Measurements from ENCODE around the gene ITGB1BP1. TPM values are rescaled to one million over a fixed set of nuclear protein-coding genes. Genes with fewer than 3 reads are reported as not detected.
A peak's percentile ranks its signal among the peaks of the same experiment; 100 is the strongest.

ITGB1BP1 gene
- total and polyA plus RNA-seq, 12 donors = 51.4 to 224 (median 134) TPM

DNA sequence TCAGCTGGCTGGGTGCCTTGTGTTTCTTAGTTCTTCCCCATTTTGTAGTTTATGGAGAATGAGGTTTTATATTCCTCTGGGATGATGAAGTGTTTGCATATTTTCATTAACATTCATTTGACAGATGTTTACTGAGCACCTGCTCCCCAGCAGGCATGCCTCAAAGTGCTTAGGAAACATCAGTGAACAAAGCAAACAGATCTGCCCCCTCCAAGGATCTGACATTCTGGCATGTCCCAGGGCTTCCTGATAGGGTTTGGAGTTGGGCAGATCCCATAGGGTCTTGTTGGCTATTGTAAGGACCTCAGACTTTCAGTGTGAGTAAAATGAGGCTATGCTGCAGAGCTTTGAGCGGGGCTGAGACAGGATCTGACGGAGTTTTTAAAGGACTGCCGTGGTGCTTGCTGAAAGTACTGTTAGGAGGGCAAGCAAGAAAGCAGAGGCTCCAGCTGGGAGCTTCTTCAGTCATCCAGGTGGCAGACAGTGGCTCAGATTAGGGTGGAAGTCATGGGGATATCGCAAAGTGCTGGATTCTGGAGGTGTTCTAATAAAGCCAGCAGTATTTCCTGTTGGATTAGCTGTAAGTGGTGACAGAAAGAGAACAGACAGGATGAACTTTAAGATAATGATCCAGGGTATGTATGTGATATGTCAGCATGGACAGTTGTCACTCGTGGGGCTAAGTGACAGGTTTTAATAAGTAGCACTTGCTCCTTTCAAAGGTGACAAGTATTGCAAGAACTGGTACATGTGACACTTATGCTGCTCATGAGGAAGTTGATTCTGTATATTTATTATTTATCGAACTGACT, 39.8 kb upstream of the ITGB1BP1 start:
- ATAC-seq (peak in 1 of 8 donors; percentile 13), DNase-seq (no peak)
- H3K27ac ChIP-seq = no peak overlapping the region
- 74 to 76% methylated on average over 6 of the region's 6 CpGs for WGBS, 2 donors
- intact Hi-C loops (cut with DNase I) = no loop called here
- H3K4me3 ChIP-seq = no peak overlapping the region
- peaks cover 0 to 94% (median 4%) of the 10 kb centered on the region in 9 donors for H3K36me3 ChIP-seq
- no peaks in the 10 kb centered on the region for H3K9me3 ChIP-seq
- peaks cover 0 to 7% (median 0%) of the 10 kb centered on the region in 9 donors for H3K4me1 ChIP-seq
- TF ChIP-seq CTCF (IDR thresholded peaks at IDR 0.05) = no peak
- H3K27me3 ChIP-seq = no peaks in the 10 kb centered on the region

- intact Hi-C loops (cut with DNase I) = no loop called here
- Histone ChIP-seq H3K27ac (no peak overlapping the region), H3K36me3 (peaks cover 0 to 95% (median 4%) of the 10 kb centered on the region in 9 donors), H3K9me3 (no peaks in the 10 kb centered on the region), H3K27me3 (no peaks in the 10 kb centered on the region), H3K4me3 (no peak overlapping the region), H3K4me1 (peaks cover 0 to 7% (median 0%) of the 10 kb centered on the region in 9 donors)
- DNase-seq (no peak), ATAC-seq (no peak)
- TF ChIP-seq CTCF (IDR thresholded peaks at IDR 0.05) = no peak
- WGBS, 2 donors = 75 to 93% methylated on average over 5 of the region's 5 CpGs
Observed at GRCh38 chr2:9462313-9462712, 39.0 kb upstream of the ITGB1BP1 start.

DNA sequence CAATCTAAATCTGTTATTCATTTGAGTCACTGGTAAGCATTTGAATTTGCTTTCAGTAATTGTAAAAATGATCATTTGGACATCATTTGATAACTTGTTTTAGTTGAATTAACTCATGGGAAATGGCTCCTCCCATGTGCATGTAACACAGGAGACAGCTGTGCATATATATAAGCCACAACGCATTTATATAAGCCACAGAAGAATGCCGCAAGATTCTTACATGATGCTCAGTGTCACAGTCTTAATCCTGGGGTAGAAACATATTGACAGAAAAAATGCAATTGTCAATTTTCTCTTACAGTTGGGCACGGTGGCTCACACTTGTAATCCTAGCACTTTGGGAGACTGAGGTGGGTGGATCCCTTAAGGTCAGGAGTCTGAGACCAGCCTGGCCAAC, 37.8 kb upstream of the ITGB1BP1 start:
- Histone ChIP-seq H3K9me3 (no peaks in the 10 kb centered on the region), H3K4me1 (peaks cover 0 to 7% (median 0%) of the 10 kb centered on the region in 9 donors), H3K27me3 (no peaks in the 10 kb centered on the region), H3K27ac (no peak overlapping the region), H3K4me3 (no peak overlapping the region), H3K36me3 (peaks cover 0 to 96% (median 4%) of the 10 kb centered on the region in 9 donors)
- intact Hi-C loops (cut with DNase I) = no loop called here
- no peak for DNase-seq
- 92 to 98% methylated on average over 3 of the region's 3 CpGs for WGBS, 2 donors
- no peak for TF ChIP-seq CTCF (IDR thresholded peaks at IDR 0.05)
- ATAC-seq = no peak

DNA sequence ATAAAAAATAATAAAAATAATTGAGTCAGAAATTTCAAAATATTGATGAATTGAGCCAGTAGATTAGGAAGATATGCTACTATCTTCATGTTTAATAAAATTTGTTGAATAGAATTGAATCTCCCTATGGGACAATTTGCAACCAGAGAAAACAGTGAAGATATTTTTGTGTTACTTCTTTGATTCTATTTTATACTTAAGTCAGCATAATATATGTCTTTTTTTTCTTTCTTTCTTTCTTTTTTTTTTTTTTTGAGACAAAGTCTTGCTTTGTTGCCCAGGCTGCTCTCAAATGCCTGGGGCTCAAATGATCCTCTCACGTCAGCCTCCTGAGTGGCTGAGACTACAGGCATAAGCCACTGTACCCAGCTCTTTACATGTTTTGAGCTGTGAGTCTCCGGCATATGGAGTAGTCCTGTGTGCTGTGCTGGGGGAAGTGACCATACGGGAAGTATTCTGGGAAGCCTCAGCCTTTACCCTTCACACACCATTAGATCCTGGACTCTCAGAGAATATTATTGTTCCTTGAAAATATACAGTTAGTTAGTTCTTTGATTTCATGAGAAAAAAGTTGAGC, 37.2 kb upstream of the ITGB1BP1 start:
- no peak for ATAC-seq
- H3K27me3 ChIP-seq = no peaks in the 10 kb centered on the region
- peaks cover 0 to 7% (median 0%) of the 10 kb centered on the region in 9 donors for H3K4me1 ChIP-seq
- intact Hi-C loops (cut with DNase I) = no loop called here
- no peak overlapping the region for H3K4me3 ChIP-seq
- no peak for TF ChIP-seq CTCF (IDR thresholded peaks at IDR 0.05)
- H3K36me3 ChIP-seq = peaks cover 0 to 96% (median 4%) of the 10 kb centered on the region in 9 donors
- WGBS, 2 donors = 89 to 97% methylated on average over 3 of the region's 3 CpGs
- H3K9me3 ChIP-seq = no peaks in the 10 kb centered on the region
- H3K27ac ChIP-seq = no peak overlapping the region
- DNase-seq = no peak
